CD4-positive, alpha-beta T cell treated with Interleukin-17A for 1 hour (primary cell): ENCODE results near the gene TMA16.
"Not testable (repeated sequence)": the region's sequence is repeated elsewhere in the genome, so short reads cannot be mapped to it uniquely, and the experiment has no call there.

ENCODE experiments used
- DNase-seq: peaks from one replicate; pipeline ENCODE4 v3.0.0-alpha.2; 2020

TMA16 gene

DNA sequence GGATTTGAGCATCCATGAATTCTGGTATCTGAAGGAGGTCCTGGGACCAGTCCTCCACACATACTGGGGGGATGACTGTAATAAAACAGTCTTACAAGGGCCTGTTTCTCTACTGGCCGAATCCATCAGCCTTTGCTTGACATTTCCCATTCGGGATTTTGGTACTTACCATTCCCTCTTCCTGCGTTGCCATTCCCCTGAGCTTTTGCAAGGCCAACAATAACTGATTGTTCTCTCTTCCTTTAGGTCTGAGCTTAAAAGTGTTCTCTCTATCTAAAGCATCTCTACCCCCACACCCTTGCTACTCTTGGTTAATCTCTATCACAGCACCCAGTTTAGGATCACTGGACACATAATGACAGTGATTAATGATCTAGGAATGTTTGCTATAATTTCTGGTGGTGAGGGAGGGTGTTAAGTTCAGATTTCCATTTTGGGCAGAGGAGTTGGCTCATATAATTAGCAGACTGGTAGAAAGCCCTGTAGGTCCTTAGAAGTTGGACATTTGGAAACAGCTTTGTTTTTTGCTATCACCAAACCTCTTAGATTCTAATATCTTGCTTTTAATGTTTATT, 29.4 kb downstream of the TMA16 start:
- DNase-seq = no peak

DNA sequence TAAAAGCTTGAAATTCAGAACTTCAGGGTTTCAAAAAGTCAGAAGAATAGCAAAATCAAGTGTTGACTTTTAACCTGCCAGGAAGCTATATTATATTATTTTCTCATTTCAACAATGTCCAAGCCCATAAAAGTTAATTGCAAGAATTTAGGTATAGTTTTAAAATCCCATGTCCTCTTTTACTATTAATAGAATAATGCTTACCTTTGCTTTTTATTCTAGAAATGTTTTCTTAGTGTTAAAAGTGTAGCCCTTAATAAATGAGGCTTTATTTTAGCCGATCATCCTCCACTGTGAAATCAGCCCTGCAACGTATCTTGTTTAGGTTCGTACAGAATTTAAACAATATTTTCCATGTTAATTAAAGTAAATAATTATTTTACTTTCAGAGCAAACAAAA, 31.5 kb downstream of the TMA16 start:
- no peak for DNase-seq

DNA sequence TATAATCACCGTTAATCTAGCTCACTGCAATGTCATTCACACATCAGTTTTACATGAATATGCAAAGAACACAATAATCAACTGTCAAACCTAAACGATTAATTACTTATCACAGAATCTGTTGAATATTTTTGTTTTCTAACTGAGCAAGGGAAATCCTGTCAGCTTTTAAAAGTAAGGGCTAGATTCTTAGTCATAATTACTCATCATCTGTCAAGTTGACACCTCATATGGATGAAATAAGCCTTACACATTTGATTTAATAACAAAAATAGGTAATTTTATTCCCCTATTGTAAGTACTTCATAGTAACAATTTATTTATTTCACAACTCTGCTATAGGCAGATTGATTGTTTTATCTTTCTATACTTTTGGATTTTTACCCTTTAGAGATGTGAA, 32.7 kb downstream of the TMA16 start:
- no peak for DNase-seq

DNA sequence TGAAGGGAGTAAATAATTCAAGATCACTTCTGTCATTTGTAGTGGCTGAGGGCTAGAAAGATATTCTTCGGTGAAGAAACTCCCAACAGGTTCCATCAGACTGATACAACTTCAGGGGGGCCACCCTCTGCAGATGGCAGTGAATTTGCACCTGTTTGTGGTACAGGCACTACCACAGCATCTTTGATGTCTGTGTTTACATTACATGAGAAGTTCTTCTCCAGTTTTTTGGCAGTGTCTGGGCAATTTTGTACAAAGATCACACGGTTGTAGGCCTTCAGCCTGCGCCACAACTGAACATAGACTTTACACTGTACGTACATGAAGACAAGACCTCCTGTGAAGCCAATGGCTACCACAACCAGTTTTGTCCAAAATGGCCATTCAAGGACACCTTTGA, 34.2 kb downstream of the TMA16 start:
- no peak for DNase-seq

DNA sequence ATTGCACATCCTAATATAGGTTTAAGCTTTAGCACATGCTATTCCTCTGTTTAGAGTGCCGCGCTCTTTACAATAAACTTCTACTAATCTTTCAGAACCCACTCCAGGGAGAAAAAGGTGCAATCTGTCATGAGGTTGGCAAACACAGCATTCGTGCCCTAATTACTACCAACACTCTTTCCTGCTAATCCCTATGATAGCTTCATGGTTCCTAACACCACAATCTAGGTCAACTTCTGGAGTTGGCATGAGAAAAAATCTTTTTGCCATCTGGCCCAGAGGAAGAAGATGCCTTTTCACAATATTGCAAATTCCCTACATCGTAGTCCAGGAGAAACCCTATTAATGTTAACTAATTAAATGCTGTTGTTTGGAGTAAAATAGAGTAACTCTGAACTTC, 39.6 kb downstream of the TMA16 start:
- no peak for DNase-seq

DNA sequence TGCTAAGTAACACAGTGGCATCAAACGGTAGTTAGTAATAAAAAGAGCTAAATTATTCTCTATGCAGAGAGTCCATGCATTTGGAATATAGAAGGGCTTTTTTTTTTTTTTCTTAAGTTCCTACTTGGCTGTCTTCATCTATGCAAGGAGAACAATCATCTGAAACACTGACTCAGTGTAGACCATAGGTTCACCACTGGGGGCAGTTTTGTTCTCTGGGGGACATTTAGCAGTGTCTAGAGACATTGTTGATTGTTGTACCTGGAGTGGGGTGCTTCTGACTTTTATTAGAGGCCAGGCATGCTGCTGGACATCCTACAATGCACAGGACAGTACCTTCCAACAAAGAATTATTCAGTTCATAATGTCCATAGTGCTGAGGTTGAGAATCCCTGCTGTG, 41.2 kb downstream of the TMA16 start:
- no peak for DNase-seq

DNA sequence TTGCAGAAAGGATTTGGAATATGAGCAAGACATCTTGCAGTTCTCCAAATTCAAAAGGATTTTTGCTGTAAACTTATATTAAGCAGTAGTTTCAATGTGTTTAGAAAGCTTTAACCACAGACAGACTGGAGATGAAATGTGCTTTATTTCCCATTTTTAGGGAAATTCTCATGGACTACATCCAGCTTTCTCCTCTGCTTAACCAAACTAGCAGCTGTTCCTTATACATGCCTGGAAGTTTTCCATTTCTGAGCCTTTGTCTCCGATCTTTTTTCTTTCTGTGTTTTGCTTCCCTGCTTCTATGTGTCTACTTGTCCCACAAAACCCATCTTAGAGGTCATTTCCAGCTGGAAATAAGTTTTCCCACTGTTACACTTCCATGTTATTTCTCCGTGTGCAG, 41.6 kb downstream of the TMA16 start:
- DNase-seq = no peak

DNA sequence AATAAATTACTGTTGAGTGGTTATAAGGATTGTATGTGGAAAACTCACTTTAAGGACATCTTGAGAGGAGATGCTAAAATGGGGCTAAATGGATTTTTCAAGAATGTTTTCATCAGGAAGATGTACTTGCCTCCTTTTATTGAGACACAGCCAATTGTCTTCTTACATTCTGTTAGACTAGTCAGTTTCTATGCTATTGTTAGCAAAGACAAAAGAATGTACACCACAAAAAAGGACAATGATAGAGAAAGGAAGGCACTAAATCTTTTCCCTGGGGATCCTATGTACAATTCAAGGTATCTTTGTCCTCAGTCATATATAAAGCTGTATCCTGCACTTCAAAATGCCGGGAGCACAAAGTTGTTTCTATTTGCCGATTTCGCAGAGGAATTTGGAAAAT, 42.6 kb downstream of the TMA16 start:
- DNase-seq = no peak

DNA sequence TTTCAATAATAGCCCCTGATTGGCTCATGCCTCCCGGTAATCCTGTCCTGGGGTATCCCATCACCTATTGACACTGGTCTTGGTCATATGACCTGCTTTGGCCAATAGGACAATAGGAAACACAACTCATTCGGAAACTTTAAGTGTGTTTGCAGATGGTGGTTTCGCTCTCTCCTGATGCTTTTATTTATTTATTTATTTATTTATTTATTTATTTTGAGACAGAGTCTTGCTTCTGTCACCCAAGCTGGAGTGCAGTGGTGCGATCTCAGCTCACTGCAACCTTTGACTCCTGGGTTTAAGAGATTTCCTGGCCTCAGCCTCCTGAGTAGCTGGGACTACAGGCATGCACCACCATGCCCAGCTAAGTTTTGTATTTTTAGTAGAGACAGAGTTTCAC, 44.3 kb downstream of the TMA16 start:
- not testable (repeated sequence) for DNase-seq

DNA sequence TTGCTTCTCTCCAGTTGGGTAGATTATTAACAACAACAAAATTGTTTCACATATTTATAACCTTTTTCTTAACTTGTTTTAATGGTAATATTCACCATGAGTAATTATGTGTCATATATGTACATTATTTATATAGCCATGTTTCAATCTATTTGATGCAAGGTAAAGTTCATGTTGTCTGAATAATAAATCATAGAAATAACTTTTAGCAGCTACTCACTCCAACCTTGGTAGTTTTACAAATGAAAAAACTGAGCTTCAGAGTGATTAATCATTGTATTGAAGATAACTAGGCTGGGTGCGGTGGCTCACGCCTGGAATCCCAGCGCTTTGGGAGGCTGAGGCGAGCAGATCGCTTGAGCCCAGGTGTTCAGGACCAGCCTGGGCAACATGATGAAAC, 46.0 kb downstream of the TMA16 start:
- no peak for DNase-seq

DNA sequence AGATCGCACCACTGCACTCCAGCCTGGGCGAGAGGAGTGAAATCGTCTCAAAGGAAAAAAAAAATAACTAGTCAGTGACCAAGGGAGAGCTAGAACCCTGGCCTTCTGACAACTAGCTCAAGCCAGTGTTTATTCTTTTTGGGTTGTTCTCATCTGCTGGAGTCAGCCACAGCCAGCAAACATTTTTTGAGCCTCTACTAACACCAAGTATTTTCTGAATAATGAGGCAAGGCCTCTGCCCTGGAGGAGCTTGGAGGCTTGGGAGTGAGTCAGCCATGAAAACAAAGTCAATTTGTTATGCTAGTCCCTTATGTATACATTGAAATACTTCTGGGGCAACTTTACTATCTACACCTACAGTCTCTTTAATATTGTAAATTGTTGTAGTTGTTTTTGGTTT, 46.5 kb downstream of the TMA16 start:
- no peak for DNase-seq

DNA sequence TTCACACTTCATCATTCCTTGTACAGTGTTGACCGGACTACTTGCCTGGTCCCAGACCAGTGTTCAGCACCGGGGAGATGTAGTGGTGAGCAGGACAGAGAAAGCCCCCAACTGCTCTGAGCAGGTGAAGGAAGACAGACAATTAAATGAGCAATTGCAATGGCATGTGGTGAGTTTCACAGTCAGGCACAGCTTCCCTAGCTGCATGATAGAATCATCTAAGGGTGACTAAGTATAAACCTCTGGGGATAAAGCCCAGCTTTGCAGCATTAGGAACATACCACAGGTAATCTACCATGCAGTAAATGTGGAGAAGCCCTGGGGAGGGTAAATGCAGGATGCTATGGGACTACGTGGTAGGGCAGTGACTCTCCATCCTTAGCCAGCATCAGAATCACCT, 47.8 kb downstream of the TMA16 start:
- DNase-seq = no peak

DNA sequence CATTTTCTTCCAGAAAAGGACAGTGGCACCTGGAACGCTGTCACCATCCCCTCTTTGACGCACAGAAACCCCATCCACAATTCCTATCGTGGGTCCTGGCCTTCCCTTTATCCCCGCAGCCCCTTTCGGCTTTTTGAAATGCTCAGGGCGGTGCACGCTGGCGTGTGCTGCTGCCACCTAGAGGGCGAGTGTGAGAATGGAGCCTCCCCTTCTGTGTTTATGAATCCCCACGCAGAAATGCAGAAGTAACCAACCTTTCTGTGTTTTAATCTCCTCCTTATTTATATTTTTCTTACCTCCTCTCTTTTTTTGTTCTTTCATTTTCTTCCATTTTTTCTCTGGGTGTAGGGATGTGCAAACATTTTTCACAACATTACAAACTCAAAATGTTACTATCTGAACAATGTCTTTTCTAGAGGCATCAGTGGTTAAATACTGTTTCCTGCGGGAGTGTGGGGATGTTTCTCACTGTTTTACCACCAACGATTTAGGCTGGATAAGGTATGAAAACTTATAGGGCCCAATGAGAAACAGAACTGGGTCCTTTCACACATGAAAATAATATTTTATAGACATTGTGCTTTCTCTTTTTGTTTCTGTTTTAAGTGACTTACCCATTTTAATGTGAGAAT, 50.0 kb downstream of the TMA16 start:
- DNase-seq = peak; percentile 60

DNA sequence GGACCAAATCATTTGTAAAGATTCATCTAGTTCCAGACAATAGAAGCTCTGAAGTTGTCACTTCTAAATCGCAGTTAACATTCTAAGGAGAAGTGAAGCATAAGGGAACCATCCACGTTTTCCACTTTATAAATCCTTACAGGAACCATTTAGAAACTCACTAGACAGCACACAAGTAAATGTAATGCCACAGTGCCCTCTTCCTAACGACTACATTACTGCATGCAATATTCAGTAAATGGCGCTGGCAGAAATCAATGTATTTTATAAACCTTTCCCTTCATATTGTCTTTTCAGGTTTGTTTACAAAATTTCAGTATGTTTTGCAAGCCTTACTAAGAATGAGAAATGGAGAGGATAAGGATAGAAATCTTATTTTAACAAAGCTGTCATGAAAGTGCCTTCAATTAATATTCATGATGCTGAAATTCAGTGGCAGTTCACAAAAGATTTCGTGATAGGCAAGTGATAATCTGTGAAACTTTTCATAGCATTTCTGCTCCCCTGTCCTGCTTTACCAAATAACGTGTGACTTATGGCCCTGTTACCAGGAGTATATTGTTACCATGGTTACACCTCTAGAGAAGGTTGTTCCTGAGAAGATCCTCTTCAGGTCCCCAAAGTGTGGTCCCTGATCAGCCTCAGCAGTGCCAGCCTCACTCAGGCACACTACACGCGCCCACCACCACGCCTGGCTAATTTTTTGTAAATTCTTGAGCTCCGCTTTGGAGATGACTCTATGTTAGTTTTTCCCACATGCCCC, 54.2 kb downstream of the TMA16 start:
- DNase-seq = peak; percentile 65

DNA sequence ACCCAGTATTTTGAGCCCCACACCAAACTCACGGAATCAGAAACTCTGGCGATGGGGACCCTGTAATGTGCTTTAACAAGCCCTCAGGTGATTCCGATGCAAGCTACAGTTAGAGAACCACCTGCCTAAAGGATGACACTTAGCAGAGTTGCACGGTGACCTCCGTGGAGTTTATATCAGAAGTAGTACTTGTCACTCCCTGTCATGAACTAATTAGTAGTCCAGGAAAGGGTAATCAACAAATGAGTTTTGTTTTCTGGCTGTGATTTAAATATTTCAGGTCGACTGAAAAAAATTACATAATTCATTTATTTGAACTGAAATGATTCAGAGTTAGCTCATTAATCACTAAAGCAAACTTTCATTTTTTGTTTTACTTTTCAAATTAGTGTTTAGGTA, 56.4 kb downstream of the TMA16 start:
- DNase-seq = no peak

DNA sequence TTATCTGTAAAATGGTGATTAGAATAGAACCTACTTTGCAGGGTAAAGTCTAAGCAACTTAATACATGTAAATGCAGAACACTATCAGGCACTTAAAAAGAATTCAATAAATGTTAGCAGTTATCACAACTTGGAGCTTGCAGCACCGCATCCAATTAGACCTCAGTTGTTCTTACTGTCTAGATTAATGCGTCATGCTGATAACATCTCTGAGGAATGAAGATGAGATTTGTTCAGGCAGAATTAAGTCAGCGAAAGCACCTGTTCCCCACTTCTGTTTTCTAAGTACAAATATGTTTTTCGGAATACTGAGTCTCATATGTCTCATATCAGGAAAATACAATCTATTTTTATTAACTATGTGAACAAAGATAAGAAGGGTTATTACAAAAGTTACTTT, 58.7 kb downstream of the TMA16 start:
- no peak for DNase-seq

DNA sequence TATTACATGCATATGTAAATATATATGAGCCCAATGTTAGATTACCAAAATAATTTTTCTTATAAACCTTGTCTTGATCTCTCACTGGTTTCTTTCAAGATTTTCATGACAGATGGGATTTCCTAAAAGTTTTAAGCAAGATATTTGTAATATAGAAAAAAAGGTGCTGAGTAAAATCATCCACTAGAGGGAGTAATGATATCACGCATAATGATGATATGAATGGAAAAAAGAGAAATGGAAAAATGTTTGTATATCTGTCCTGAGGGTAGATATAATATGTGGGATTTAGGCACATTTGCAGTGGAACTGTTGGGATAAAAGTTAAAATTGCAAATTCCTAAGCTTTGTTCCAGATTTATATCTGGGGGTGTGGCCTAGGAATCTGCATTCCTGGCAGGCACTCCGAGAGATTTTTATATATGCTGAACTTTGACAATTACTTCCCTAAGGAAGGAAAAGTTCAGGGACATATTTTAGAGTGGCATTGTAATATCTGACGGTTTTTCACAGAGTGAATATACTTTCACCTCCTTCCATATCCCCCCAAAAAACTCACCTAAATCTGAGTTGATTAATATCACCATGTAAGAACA, 60.5 kb downstream of the TMA16 start:
- DNase-seq = peak; percentile 43

DNA sequence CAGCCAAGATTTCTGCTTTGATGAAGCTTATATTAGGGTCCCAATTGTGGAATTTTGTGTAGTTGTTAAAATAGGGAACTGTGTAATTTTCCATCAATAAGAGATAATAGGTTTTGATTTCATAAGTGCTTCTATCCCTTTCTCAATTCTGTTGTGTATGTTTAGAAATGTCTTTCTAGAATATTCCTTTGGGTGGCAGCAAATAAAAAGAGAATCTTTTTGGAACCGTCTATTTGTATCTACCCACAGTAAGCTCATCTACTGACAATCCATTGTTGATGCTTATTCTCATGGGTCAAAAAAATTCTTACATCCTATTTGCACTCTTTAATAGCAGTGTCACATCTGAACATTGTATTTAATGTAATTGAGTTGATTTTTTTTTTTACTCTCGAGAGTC, 61.7 kb downstream of the TMA16 start:
- peak; percentile 36 for DNase-seq

DNA sequence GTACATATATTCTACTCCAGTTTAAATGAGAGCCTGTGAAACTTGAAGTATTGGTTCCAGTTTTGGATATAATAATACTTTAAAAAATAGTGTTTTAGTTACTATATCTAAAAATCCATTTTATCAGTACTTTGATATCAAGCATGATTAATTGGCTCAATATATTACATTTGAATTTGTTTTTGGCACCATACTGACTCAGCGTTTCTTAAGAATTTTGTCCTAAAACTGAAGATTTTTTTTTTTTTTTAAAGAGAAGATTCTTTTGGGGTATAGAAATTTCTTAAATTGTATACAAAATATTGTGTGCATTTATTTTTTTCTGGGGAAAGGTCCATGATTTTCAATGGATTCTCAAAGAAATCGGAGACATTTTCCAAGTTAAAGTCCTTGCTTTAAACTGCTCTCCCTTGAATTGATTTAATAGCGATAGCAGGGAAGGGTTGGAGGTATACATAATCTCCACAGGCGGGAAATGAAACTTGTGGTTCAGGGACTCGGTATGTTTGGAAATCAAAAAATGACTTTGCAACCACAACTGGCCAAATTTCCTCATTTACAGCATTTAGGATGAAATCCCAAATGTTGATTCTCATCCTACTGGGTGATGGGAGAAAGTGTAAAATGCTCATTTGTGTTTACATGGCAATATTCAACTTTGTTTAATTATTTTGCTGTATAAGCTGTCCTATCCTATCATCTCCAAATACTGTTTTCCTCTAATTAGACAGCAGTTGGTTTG, 62.3 kb downstream of the TMA16 start:
- DNase-seq = no peak

DNA sequence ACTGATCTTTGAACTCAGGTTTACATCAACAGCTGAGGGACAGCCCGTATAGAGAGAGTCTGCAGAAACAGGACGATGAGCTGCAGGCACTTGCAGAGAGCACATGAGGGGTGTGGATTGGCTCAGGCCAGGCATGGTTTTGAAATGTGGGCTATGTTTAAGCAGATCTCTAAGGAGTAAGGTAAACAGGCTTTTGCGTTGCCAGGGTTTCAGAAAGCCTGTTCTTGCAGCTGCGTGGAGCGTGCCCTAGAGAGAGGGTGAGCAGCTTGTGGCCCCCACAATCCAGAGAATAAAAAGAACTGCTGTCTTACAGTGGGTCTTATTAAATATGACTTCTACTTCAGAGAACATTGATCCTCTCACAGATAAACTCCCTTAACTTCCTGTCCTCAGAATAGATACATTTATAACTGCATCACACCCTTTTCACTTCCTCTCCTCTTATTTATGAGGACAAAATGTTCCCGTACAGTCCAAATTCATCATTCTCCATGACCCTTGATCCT, 64.1 kb downstream of the TMA16 start:
- peak; percentile 40 for DNase-seq

DNA sequence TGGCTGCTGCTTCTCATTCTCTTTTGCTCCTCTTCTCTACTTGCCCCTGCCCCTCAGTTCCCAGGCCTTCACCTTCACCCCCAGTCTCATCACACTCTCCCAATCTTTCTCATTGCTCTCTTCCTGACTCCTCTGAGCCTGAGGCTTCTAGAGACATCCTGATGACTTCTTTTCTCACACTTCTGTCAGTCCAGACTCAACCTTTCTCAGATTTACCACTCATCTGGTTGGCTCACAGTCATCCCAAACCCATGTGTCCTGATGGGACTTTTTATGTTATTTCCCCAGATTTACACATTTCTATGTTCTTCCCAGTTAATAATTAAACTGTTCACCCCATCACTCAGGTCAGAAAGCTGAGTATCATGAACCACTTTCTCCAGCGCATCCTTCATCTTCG, 68.0 kb downstream of the TMA16 start:
- no peak for DNase-seq

DNA sequence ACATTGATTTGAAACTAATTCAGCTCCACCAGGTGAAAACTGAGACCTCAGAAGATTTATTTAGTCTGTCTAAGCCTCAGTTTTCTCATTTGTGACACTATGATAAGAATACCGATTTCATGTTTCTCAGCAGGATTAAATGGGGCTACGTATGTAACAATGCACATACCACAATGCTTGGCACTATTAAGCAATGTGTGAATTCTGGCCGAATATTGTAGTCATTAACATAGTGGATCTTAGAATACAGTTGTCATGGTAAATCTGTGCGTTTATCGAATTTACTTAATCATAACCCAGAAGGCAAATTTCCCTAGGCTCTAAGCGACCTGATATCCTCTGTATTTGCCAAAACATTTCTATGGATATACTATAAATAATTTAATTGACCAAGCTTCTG, 69.1 kb downstream of the TMA16 start:
- no peak for DNase-seq

DNA sequence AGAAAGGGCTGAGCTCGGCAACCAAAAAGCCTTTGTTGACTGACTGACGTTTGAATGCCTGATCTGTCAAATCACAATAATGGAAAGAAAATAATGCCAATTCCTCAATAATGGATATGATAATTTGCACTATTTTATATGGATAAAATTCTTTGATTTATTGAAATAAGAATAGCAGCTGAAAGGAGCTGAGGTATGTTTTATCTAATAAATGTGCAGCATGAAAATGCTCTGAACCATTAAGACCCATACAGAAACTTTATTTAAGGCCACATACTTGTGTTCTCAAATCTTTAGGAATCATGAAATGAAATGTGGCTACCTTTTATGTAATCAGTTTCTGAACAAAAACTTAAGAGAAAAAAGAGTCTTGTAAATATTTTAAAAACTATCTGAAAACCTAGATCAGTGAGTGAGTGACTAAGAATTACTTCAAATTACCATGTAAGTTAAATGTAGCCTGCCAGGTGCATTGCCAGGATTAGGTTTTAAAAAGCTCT, 69.8 kb downstream of the TMA16 start:
- no peak for DNase-seq
